GM21619 (cell line): Measurements from ENCODE around the gene C12orf56.

Experiments
- ATAC-seq: cut with Tn5 transposase; IDR thresholded peaks from one replicate; pipeline ENCODE4 v1.9.1; 2021; ENCODE audit not compliant: unreplicated experiment

The C12orf56 gene

GRCh38 chr12:64390275-64390851, at the start of gene C12orf56:
Gene C12orf56 (minus strand): TSS chr12:64390758. CDS start chr12:64390565, 193 bp downstream.
- ATAC-seq: no peak

- ATAC-seq: no peak
Observed at GRCh38 chr12:64440100-64440499, 49.5 kb upstream of the C12orf56 start.

- no peak for ATAC-seq
Observed at GRCh38 chr12:64433915-64434314, 43.4 kb upstream of the C12orf56 start.

- no peak for ATAC-seq
Observed at GRCh38 chr12:64431791-64432190, 41.2 kb upstream of the C12orf56 start.

GRCh38 chr12:64430886-64431285, 40.3 kb upstream of the C12orf56 start:
- no peak for ATAC-seq

- ATAC-seq: no peak
Observed at GRCh38 chr12:64428956-64429355, 38.4 kb upstream of the C12orf56 start.

- no peak for ATAC-seq
Observed at GRCh38 chr12:64427988-64428387, 37.4 kb upstream of the C12orf56 start.

GRCh38 chr12:64419696-64420095, 29.1 kb upstream of the C12orf56 start:
- ATAC-seq: no peak

GRCh38 chr12:64418209-64418608, 27.7 kb upstream of the C12orf56 start:
- no peak for ATAC-seq

GRCh38 chr12:64413884-64414283, 23.3 kb upstream of the C12orf56 start:
- ATAC-seq: no peak

GRCh38 chr12:64412459-64412858, 21.9 kb upstream of the C12orf56 start:
- ATAC-seq: no peak

- no peak for ATAC-seq
Observed at GRCh38 chr12:64411427-64411826, 20.9 kb upstream of the C12orf56 start.

GRCh38 chr12:64407342-64408223, 17.0 kb upstream of the C12orf56 start:
- ATAC-seq: no peak

- ATAC-seq: peak; percentile 54
Observed at GRCh38 chr12:64404470-64405256, 14.1 kb upstream of the C12orf56 start.

GRCh38 chr12:64403707-64404469, 13.3 kb upstream of the C12orf56 start, which contains the start of gene XPOT:
Gene XPOT (plus strand): TSS chr12:64404392. CDS start chr12:64410036, 5,644 bp downstream.
- peak; percentile 95 for ATAC-seq

GRCh38 chr12:64402181-64402580, 11.6 kb upstream of the C12orf56 start:
- no peak for ATAC-seq

- ATAC-seq: no peak
Observed at GRCh38 chr12:64400041-64400440, 9.5 kb upstream of the C12orf56 start.

- ATAC-seq: no peak
Observed at GRCh38 chr12:64395739-64396138, 5.2 kb upstream of the C12orf56 start.

GRCh38 chr12:64392221-64392620, 1.7 kb upstream of the C12orf56 start:
- no peak for ATAC-seq

GRCh38 chr12:64389154-64389553, 1.4 kb downstream of the C12orf56 start:
- ATAC-seq: no peak
